HG02588 (cell line): ENCODE results near the gene CAPNS1.
"Not testable (repeated sequence)": the region's sequence is repeated elsewhere in the genome, so short reads cannot be mapped to it uniquely, and the experiment has no call there.

ENCODE experiments used
- ATAC-seq: cut with Tn5 transposase; IDR thresholded peaks from one replicate; pipeline ENCODE4 v1.9.1; 2021; ENCODE audit warnings: mild to moderate bottlenecking, moderate library complexity; ENCODE audit not compliant: unreplicated experiment

The CAPNS1 gene

DNA sequence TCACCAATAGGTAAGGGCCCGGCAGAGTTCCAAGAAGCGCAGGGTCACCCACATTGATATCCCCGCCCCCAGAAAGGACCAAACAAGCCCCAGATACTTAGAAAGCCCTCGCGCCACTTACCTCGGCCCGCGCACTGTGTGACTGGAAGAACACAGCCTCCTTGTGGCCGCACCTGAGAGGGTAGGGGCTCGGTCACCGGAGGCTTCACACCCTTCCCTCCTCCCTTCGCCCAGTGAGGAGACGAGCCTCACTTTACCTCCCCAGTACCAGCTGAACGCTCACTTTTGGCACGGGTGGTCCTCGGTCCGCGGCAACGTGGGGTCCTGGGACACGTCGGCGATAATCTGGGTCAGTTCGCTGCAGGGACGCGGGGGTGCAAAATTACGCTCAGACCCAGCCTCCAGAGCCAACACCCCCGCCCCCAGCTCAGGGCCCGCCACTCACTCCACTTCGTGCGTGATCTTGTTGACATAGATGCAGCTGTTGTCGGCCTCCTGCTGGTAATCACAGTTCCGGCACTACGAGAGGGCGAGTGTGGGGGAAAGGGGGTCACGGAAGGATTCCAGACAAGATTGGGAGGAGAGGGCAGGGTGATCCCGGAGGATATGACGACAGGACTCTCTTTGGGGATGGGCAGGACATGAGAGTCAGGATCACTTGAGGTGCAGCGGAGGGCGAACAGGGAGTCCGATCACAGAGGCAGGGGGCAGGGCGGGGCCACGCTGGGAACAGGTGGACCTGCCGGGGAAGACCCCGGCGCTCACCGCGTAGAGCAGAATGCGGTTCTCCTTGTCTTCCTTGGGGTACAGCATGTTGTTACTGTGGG, 25.8 kb upstream of the CAPNS1 start:
- ATAC-seq, result no peak

DNA sequence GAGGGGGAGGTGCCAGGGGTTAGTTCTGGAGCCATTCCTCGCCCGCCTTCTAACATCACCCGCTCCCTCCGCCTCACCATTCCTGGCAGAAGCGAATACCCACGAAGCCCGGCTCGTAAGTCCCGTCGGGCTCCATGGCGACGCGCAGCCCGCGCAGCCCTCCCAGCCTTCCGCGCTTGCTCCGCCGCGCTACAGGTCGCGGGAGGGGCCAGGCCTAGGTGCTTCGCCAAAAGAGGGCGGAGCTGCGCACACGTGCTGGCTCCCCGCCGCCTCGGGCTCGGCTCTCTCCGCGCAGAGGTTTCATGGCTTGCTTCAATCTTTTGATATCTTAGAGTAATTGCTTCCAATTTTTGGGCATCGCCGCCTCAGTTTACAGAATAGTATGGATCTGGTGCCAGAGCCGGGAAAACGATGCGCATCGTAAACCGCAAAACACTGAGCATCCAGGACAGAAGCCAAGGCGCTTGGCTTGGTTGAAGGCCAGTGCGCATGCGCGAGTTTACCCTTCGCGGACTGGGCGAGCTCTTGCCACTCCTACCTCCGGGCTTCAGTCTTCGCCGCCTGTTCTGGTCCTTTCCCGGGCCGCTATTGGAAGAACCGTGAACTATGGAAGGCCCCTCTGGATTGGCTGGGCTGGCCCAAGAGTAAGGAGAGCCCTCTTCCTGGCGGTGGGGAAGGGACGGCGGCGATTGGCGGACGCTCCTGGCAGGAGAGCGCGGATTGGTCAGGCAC, 25.0 kb upstream of the CAPNS1 start, which contains the start of gene POLR2I:
POLR2I (minus strand) TSS at position 155 of the 732 bp plus-strand sequence; CDS start at position 136, 19 bp downstream.
- ATAC-seq, result peak; percentile 79

DNA sequence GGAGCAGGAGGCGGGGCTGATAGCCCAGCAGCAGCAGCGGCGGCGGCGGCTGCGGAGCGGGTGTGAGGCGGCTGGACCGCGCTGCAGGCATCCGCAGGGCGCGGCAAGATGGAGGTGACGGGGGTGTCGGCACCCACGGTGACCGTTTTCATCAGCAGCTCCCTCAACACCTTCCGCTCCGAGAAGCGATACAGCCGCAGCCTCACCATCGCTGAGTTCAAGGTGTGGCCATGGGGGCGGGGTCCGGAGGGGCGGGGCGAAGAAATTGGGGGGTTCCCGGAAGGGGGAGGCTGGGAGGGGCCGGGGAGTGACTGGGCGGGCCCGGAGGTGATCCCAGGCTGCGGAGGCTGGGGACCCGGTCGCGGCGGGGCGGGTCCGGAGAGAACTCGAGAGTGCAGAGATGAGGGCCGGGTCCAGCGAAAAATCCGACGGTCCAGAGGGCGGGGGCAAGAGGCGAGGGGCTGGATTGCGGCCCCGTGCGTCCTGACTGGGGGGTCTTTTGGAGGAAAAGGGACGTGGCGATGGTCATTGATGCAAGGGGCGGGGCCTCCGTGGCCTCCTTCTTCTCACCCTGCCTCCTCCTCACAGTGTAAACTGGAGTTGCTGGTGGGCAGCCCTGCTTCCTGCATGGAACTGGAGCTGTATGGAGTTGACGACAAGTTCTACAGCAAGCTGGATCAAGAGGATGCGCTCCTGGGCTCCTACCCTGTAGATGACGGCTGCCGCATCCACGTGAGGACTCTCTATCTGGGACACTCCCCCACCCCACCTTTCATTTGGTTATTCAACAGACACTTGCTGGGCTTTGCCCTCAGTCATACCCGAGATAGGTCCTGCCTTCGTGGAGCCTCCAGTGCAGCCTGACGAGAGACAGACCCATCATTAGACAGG, 24.2 kb upstream of the CAPNS1 start, which contains the start of gene TBCB:
TBCB (plus strand) TSS at position 16 of the 891 bp plus-strand sequence; CDS start at position 109, 93 bp downstream.
- peak; percentile 33 for ATAC-seq

DNA sequence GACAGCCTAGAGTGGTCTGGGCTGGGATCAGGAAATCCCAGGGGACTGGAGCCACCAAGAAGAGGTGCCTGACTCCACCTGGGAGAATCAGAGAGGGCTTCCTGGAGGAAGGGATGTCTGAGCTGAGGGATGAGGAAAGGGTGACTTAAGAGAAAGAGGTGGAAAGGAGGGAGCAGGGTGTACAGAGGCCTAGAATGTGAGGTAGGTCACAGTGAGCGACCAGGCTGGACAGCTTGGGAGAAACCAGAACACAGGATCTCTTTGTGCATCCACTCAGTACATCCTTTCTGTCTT, 23.6 kb upstream of the CAPNS1 start:
- no peak for ATAC-seq

DNA sequence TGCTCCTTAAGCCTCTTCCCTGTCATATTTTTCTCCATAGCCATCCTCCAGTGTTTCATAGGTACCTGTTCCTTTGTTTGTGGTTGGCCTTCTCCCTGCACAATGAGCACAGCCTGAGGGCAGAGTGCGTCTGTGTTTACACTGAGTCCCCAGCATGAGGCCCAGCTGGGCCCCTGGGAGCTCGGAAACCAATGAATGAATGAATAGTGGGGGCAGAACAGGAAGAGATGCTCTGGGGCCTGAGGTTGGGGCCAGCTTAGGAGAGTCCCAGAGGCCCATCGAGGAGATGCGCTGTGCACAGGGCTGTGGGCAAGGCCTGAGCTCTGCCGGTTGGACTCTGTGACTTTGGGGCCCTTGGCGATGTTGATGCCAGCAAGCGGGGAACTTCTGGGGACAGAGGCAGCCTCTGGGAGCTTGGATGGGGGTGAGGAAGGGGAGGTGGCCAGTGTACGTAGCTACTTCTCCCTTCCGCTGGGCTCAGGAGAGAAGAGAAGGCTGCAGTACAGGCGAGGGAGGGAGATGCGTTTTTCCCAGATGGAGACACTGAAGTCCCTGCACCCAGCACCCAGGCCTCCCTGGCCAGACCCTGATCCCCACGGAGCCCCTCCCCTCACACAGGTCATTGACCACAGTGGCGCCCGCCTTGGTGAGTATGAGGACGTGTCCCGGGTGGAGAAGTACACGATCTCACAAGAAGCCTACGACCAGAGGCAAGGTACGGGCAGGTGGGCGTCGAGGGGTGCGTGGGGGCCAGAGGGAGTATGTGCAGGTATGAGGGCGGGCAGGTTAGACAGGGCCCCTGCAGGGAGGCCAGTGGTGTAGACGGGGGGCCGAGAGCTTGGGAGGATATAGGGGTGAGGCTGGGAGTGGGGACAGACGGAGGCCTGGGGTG, 19.5 kb upstream of the CAPNS1 start:
- ATAC-seq, result no peak

DNA sequence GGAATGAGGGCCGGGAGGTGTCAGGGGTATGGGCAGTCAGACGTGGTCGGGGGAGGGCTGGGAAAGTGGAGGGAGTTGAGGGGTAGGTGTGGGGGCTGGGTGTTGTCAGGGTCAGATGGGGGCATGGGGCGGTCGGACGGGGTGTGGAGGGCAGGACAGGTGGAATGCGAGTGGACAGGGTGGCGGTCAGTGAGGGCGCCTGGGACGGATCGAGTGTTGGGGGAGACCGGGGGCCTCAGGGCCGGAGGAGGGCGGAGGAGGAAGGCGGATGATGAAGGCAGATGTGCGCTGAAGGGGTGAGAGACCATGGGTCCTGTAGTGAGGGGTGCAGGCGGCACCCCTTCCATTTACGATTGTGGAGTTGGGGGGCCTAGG, 18.9 kb upstream of the CAPNS1 start:
- ATAC-seq, result no peak

DNA sequence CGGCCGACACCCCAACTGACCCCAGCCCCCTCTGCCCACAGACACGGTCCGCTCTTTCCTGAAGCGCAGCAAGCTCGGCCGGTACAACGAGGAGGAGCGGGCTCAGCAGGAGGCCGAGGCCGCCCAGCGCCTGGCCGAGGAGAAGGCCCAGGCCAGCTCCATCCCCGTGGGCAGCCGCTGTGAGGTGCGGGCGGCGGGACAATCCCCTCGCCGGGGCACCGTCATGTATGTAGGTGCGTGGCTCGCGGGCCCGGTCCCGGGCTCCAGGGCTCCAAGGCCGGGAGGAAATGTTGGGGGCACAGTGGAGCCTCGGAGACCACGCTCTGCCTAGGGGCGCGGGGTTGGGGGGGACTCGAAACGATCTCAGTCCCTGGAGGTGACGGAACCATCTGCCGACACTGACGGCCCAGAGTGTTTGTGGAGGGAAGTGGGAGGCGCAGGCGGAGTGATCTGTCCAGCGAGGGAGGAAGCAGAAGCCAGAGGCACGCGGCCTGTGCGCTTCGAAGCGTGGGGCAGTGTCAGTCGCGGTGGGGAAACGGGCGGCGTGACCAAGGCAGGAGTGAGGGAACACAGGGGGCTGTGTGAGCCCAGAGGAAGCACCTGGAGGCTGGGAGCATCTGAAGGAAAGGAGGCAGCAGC, 18.3 kb upstream of the CAPNS1 start:
- no peak for ATAC-seq

DNA sequence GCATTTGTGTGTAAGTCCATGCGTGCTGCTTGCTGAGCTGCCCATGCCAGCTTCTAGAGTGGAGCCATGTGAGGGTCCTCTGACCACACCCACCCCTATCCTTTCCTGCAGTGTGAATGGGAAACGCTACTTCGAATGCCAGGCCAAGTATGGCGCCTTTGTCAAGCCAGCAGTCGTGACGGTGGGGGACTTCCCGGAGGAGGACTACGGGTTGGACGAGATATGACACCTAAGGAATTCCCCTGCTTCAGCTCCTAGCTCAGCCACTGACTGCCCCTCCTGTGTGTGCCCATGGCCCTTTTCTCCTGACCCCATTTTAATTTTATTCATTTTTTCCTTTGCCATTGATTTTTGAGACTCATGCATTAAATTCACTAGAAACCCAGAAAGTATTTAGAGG, 14.3 kb upstream of the CAPNS1 start:
- ATAC-seq, result no peak

DNA sequence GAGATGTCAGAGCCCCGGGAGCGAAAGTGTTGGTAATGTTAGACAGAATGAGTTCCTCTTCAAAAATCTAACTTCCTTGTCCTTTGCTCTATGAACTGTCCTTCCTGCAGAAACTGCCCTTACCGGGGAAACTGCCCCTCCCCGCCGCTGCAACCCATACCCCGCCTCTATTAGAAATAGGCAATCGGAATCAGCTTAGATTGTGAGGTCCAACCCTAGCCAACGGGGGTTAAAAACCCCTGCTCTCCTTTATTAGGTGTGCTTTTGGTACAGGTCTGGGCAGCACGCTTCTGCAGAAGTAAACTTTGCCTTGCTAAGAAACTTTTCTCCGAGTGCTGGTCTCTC, 11.5 kb upstream of the CAPNS1 start:
- ATAC-seq, result no peak

DNA sequence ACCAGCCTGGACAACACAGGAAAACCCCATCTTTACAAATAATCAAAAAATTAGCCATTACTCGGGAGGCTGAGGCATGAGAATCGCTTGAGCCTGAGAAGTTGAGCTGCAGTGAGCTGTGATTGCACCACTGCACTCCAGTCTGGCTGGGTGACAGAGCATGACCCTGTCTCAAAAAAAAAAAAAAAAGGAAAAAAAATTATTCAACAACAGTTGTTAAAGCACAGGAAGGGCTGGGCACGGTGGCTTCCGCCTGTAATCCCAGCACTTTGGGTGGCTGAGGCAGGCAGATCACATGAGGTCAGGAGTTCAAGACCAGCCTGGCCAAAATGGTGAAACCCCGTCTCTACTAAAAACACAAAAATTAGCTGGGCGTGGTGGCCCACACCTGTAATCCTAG, 8.6 kb upstream of the CAPNS1 start:
- not testable (repeated sequence) for ATAC-seq

DNA sequence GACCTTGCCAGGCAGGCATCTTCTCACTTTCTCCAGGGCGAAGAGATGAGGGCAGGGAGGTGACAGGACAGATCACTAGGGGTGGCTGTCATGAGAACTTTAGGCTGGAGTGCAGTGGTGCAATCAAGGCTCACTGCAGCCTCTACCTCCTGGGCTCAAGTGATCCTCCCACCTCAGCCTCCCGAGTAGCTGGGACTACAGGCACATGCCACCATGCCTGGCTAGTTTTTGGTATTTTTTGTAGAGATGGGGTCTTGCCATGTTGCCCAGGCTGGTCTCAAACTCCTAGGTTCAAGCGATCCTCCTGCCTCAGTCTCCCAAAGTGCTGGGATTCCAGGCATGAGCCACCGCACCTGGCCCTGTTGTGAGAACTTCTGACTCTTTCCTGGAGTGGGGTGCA, 5.0 kb upstream of the CAPNS1 start:
- not testable (repeated sequence) for ATAC-seq

DNA sequence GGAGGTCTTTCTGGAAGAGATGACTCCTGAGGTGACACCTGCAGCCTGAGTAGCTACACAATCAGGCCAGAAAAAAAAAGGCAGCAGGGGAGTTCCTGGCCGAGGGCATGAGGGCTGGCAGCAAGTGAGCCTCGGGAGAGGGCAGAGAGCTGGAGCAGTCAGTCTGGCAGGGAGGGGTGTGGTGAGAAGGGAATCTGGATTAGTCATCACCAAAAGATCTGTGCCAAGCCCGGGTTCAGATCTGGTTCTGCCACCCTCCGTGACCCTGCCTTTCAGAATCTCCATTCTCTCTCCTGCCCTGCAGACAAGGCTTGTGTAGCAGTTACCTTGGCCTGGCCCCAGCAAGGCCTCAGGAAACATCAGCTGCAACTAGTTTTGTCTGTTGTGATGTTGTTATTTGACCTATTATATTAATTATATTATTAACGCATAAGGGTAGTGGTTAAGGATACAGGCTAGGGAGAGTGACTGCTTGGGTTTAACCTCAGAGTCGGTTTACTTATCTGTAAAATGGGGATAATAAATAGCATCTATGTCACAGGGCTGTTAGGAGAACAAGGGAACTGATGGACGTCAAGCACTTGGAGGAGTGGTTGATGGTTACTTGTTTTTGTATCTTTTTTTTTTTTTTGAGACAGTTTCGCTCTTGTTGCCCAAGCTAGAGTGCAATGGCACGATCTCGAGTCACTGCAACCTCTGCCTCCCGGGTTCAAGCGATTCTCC, 2.7 kb upstream of the CAPNS1 start:
- no peak for ATAC-seq

DNA sequence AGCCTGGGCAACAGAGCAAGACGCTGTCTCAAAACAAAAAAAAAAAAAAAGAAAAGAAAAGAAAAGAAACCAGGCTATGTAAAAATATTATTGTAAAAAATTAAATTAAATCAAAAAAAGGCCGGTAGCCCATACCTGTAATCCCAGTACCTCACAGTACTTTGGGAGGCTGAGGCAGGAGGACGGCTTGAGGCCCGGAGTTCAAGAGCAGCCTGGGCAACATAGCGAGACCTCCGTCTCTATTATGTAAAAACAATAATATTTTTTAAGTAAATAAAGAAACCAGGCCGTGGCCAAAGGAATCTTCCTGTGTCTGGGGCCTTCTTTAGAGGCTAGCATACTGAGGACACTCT, 770 bp upstream of the CAPNS1 start:
- no peak for ATAC-seq

DNA sequence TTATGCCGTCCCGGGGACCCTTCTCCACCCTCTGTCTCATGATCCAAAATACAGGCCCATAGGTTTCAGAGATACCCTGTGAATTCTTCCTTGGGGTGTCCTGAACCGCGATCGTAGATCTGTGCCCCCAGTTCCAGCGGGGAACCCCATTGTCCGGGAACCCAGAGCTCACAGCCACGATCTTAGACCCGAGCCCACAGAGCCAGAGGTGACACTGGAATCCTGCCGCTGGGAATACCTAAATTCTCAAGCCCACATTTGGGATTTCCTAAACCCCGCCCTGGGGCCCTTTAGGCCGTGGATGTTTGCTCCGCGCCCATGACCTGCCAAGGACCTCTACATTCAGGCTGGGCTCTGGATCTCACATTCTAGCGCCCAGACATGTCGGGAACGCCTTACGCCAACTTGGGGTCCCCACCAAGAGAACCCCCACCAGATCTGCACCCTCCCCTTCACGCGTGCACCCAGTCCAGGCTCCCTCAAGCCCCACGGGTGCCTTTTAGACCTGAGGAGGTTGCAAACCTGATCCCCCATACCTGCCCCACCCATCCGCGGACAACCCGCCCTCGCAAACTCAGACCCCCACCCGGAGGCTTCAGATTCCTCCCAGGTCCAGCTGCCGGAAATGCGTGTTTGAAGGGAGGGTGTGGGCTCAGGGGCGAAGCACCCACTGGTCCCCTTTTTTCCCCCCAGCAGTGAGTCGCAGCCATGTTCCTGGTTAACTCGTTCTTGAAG, 605 bp downstream of the CAPNS1 start:
- ATAC-seq, result no peak

DNA sequence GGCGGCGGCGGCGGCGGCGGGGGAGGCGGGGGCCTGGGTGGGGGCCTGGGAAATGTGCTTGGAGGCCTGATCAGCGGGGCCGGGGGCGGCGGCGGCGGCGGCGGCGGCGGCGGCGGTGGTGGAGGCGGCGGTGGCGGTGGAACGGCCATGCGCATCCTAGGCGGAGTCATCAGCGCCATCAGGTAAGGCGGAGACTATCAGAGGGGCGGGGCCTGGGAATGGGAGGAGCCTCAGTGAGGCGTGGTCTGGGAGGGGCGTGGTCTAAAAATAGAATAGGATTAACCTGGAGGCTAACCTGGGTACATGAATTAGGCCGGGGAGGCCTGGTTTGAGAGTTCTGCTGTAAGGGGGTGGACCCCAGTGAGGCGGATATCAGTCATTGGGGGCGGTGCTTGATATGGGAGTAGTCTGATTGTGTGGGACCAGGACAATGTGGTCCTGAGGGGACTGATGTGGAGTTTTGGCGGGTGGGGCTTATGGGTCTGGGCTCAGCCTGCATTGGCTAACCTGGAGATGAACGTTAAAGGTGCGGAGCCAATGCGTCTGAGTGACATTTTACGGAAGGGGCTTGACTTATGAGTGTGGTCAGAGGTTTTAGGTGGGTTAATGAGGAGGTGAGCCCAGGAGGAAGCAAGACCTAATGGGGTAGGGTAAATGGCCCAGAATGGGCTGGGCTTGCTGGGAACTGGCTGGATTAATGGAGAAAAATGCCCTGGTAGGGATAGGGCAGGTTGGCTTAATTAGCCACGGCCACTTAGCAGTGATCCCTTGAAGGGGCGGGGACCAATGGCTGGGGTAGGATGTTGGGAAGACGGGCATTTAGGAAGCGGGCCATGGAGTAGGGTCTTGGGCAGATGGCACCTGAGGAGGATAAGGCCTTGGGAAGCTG, 1.4 kb downstream of the CAPNS1 start:
- peak; percentile 45 for ATAC-seq

DNA sequence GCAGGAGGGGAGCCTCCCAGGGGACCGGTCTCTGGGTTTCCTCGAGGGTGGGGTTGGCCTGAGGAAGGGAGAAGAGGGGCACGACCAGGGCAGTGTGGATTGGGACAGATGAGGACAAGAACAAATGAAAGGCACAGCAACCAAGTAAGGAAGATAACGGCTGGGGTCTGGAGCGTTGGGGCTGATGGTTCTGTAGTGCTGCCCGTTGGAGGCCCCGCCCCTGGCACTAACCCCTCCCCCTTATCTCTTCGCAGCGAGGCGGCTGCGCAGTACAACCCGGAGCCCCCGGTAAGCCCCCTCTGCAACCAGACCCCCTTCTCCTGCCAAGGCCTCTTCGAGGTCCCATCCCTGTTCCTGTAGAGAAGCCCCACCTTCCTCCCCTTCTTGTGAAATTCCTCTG, 2.2 kb downstream of the CAPNS1 start:
- no peak for ATAC-seq

DNA sequence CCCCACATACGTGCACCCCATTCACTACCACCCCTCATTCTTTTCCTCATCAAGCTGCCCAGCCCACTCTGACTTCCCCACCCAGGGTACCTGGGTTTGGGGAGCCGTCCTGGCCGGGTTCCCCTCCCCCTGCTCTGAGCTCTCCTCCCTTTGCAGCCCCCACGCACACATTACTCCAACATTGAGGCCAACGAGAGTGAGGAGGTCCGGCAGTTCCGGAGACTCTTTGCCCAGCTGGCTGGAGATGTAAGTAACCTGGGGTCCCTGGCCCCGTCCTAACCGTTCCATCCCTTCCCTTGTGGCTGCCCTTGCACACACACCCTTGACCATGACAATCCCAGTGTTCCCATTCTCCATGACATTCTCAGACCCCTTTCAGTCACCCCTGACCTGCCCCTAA, 2.6 kb downstream of the CAPNS1 start:
- no peak for ATAC-seq

DNA sequence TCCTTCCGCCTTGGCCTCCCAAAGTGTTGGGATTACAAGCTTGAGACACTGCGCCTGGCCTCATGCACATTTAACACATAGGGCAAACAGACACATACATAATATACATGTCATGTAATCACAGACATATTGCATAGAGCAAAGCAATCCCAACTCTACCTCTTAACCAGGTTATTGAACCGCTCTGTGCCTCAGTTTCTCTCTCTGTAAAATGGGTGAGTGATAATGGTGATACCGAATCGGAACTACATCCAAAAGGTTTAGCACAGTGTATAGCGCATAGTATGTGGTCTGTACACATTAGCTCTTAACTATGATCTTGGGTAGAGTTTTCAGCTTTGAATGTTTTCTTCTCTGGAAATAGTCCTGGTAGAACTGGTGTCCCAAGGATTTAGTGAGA, 4.8 kb downstream of the CAPNS1 start:
- no peak for ATAC-seq
